ENCODE results near the gene C17orf107.

Gene C17orf107

GRCh38 chr17:4947010-4947410, 47.7 kb downstream of the C17orf107 start:
- H3K4me1 ChIP-seq (ENCODE audit: low read length): peaks cover 39% of the 10 kb centered on the region
- peaks cover 83% of the 10 kb centered on the region for H3K79me2 ChIP-seq (ENCODE audit: low read length)
- TF ChIP-seq CTCF (IDR thresholded peaks at IDR 0.05; ENCODE audit: low read depth, low read length): no peak
- no peak for TF ChIP-seq EZH2phosphoT487 (IDR thresholded peaks at IDR 0.05; ENCODE audit: low read depth)
- H3K9me3 ChIP-seq (ENCODE audit: insufficient read depth, low read length): no peaks in the 10 kb centered on the region
- H3K4me2 ChIP-seq (ENCODE audit: low read length): peak overlapping the region; percentile 98
- peaks cover 51% of the 10 kb centered on the region for H3K36me3 ChIP-seq (replicated peaks; ENCODE audit: low read depth, low read length)
- no peaks in the 10 kb centered on the region for H3K27me3 ChIP-seq (ENCODE audit: low read depth, low read length)
- peaks cover 30% of the 10 kb centered on the region for H4K20me1 ChIP-seq (ENCODE audit: insufficient read depth, low read length)
- peak overlapping the region; percentile 100 for H3K27ac ChIP-seq (ENCODE audit: low read length)
- peak overlapping the region; percentile 100 for H3K9ac ChIP-seq (ENCODE audit: low read length)
- H2AFZ ChIP-seq (ENCODE audit: low read depth, low read length): no peak overlapping the region
- peak overlapping the region; percentile 99 for H3K4me3 ChIP-seq (ENCODE audit: low read length)

- Histone ChIP-seq H2AFZ (ENCODE audit: low read depth, low read length) (no peak overlapping the region), H3K36me3 (replicated peaks; ENCODE audit: low read depth, low read length) (peaks cover 48% of the 10 kb centered on the region), H3K4me3 (ENCODE audit: low read length) (peak overlapping the region; percentile 99), H4K20me1 (ENCODE audit: insufficient read depth, low read length) (peaks cover 30% of the 10 kb centered on the region), H3K27me3 (ENCODE audit: low read depth, low read length) (no peaks in the 10 kb centered on the region), H3K9ac (ENCODE audit: low read length) (peak overlapping the region; percentile 100), H3K4me1 (ENCODE audit: low read length) (peaks cover 39% of the 10 kb centered on the region), H3K27ac (ENCODE audit: low read length) (peak overlapping the region; percentile 100), H3K4me2 (ENCODE audit: low read length) (peak overlapping the region; percentile 98), H3K79me2 (ENCODE audit: low read length) (peaks cover 77% of the 10 kb centered on the region), H3K9me3 (ENCODE audit: insufficient read depth, low read length) (no peaks in the 10 kb centered on the region)
- no peak for TF ChIP-seq EZH2phosphoT487 (IDR thresholded peaks at IDR 0.05; ENCODE audit: low read depth)
- no peak for TF ChIP-seq CTCF (IDR thresholded peaks at IDR 0.05; ENCODE audit: low read depth, low read length)
Measured at GRCh38 chr17:4947411-4948165, 48.3 kb downstream of the C17orf107 start.

GRCh38 chr17:4948166-4948930, 49.0 kb downstream of the C17orf107 start, which contains the start of gene PFN1:
Gene PFN1 (minus strand): TSS chr17:4948530. CDS start chr17:4948394, 136 bp downstream.
- Histone ChIP-seq H3K4me1 (ENCODE audit: low read length) (peaks cover 39% of the 10 kb centered on the region), H2AFZ (ENCODE audit: low read depth, low read length) (no peak within 1 kb of the TSS), H3K4me2 (ENCODE audit: low read length) (peak within 1 kb of the TSS; percentile 84), H3K27me3 (ENCODE audit: low read depth, low read length) (no peaks in the 10 kb centered on the region), H3K36me3 (replicated peaks; ENCODE audit: low read depth, low read length) (peaks cover 40% of the 10 kb centered on the region), H3K9ac (ENCODE audit: low read length) (peak within 1 kb of the TSS; percentile 100), H3K79me2 (ENCODE audit: low read length) (peaks cover 69% of the 10 kb centered on the region), H3K27ac (ENCODE audit: low read length) (peak within 1 kb of the TSS; percentile 100), H4K20me1 (ENCODE audit: insufficient read depth, low read length) (peaks cover 30% of the 10 kb centered on the region), H3K4me3 (ENCODE audit: low read length) (peak within 1 kb of the TSS; percentile 99), H3K9me3 (ENCODE audit: insufficient read depth, low read length) (no peaks in the 10 kb centered on the region)
- TF ChIP-seq CTCF (IDR thresholded peaks at IDR 0.05; ENCODE audit: low read depth, low read length) (no peak), EZH2phosphoT487 (IDR thresholded peaks at IDR 0.05; ENCODE audit: low read depth) (no peak)

GRCh38 chr17:4948931-4949320, 49.6 kb downstream of the C17orf107 start:
- Histone ChIP-seq H3K79me2 (ENCODE audit: low read length) (peaks cover 64% of the 10 kb centered on the region), H3K4me3 (ENCODE audit: low read length) (peak overlapping the region; percentile 99), H3K4me2 (ENCODE audit: low read length) (peak overlapping the region; percentile 84), H3K9me3 (ENCODE audit: insufficient read depth, low read length) (no peaks in the 10 kb centered on the region), H3K27me3 (ENCODE audit: low read depth, low read length) (no peaks in the 10 kb centered on the region), H3K27ac (ENCODE audit: low read length) (peak overlapping the region; percentile 100), H3K4me1 (ENCODE audit: low read length) (peaks cover 38% of the 10 kb centered on the region), H3K36me3 (replicated peaks; ENCODE audit: low read depth, low read length) (peaks cover 37% of the 10 kb centered on the region), H3K9ac (ENCODE audit: low read length) (peak overlapping the region; percentile 100), H2AFZ (ENCODE audit: low read depth, low read length) (no peak overlapping the region), H4K20me1 (ENCODE audit: insufficient read depth, low read length) (peaks cover 27% of the 10 kb centered on the region)
- no peak for TF ChIP-seq EZH2phosphoT487 (IDR thresholded peaks at IDR 0.05; ENCODE audit: low read depth)
- TF ChIP-seq CTCF (IDR thresholded peaks at IDR 0.05; ENCODE audit: low read depth, low read length): no peak
